ENCODE data around the gene FURIN. TPM values are rescaled to one million over a fixed set of nuclear protein-coding genes. Genes with fewer than 3 reads are reported as not detected.
A peak's percentile ranks its signal among the peaks of the same experiment; 100 is the strongest.

Gene FURIN
- total RNA-seq, 1 donor from 2014 or later = 42.7 TPM

DNA sequence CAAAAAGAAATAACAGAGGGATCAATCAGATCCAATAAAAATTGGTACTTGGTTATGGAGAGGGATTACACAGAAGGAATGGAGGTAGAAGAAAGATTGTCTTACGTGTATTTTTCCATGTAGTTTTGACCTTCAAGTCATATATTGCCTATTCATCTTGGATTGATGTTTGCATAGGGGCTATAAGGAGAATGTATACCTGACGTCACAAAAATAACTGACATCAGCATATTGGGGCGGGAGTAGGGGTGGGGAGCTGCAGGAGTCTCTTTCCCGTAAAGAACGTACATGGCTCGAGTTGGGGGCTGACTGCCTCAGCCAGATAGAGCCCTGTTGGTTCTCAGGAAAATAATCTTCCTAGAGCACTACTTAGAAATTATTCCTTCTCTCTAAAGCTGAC, 5.9 kb upstream of the FURIN start:
- intact Hi-C loops (cut with micrococcal nuclease) = no loop called here
- Histone ChIP-seq H3K27ac (replicated peaks) (no peak overlapping the region), H3K4me3 (no peak overlapping the region), H3K4me1 (peaks cover 22% of the 10 kb centered on the region), H3K27me3 (ENCODE audit: low read depth) (no peaks in the 10 kb centered on the region), H3K36me3 (no peaks in the 10 kb centered on the region), H3K9me3 (replicated peaks) (no peaks in the 10 kb centered on the region)
- DNase-seq = no peak
- TF ChIP-seq CTCF (IDR thresholded peaks at IDR 0.05; ENCODE audit: borderline replicate concordance) = no peak

- intact Hi-C loops (cut with micrococcal nuclease) = no loop called here
- H3K27ac ChIP-seq (replicated peaks) = peak overlapping the region; percentile 13
Measured at GRCh38 chr15:90862964-90863778, 5.2 kb upstream of the FURIN start.

DNA sequence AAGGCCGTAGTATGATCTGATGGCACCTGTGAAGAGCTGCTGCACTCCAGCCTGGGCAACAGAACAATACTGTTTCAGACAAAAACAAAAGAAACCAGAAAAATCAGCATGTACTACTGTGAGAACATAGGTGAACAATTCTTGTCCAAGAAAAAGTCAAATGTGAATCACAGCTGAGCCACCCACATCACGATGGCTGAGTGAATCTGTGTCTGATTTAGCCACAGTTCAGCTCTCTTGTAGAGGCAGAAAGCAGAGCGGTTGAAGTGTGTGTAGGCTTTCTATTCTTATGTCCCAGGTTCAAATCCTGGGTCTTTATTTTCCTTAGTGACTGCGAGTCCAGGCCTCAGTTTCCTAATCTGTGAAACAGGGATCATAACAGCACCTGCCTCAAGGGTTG, 4.4 kb upstream of the FURIN start:
- Histone ChIP-seq H3K4me1 (peaks cover 34% of the 10 kb centered on the region), H3K4me3 (no peak overlapping the region), H3K36me3 (no peaks in the 10 kb centered on the region), H3K27ac (replicated peaks) (no peak overlapping the region), H3K9me3 (replicated peaks) (no peaks in the 10 kb centered on the region), H3K27me3 (ENCODE audit: low read depth) (no peaks in the 10 kb centered on the region)
- DNase-seq = no peak
- intact Hi-C loops (cut with micrococcal nuclease) = no loop called here
- no peak for TF ChIP-seq CTCF (IDR thresholded peaks at IDR 0.05; ENCODE audit: borderline replicate concordance)

More at GRCh38 chr15:90862964-90863778, 5.2 kb upstream of the FURIN start:
- DNase-seq = no peak
- Histone ChIP-seq H3K4me3 (no peak overlapping the region), H3K27me3 (ENCODE audit: low read depth) (no peaks in the 10 kb centered on the region), H3K36me3 (no peaks in the 10 kb centered on the region), H3K4me1 (peaks cover 26% of the 10 kb centered on the region), H3K9me3 (replicated peaks) (no peaks in the 10 kb centered on the region)
- TF ChIP-seq CTCF (IDR thresholded peaks at IDR 0.05; ENCODE audit: borderline replicate concordance) = no peak

DNA sequence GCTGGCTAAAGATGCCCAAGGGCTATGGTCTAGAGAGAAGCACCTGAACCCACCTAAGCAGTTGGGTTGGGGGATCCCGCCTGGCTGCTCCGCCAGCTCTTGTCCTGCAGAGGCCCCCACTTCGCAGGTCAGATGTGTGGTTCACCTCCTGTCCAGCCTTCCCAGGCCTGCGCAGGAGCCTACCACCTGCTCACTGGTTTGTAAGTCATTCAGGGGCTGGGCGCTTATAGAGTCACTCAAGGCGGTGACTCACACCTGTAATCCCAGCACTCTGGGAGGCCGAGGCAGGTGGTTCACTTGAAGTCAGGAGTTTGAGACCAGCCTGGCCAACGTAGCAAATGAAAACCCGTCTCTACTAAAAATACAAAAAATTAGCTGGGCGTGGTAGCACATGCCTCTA, 3.9 kb upstream of the FURIN start:
- TF ChIP-seq CTCF (IDR thresholded peaks at IDR 0.05; ENCODE audit: borderline replicate concordance) = no peak
- DNase-seq = no peak
- no peak overlapping the region for H3K27ac ChIP-seq (replicated peaks)
- H3K9me3 ChIP-seq (replicated peaks) = no peaks in the 10 kb centered on the region
- intact Hi-C loops (cut with micrococcal nuclease) = no loop called here
- H3K4me3 ChIP-seq = no peak overlapping the region
- H3K4me1 ChIP-seq = peaks cover 36% of the 10 kb centered on the region
- no peaks in the 10 kb centered on the region for H3K27me3 ChIP-seq (ENCODE audit: low read depth)
- H3K36me3 ChIP-seq = no peaks in the 10 kb centered on the region

GRCh38 chr15:90865702-90866101, 2.7 kb upstream of the FURIN start:
- Histone ChIP-seq H3K27ac (replicated peaks) (no peak overlapping the region), H3K27me3 (ENCODE audit: low read depth) (no peaks in the 10 kb centered on the region), H3K36me3 (no peaks in the 10 kb centered on the region), H3K9me3 (replicated peaks) (no peaks in the 10 kb centered on the region), H3K4me1 (peaks cover 43% of the 10 kb centered on the region), H3K4me3 (no peak overlapping the region)
- TF ChIP-seq CTCF (IDR thresholded peaks at IDR 0.05; ENCODE audit: borderline replicate concordance) = no peak
- intact Hi-C loops (cut with micrococcal nuclease) = no loop called here
- DNase-seq = no peak

All from left ventricle myocardium inferior (tissue), 1 donor.